ENCODE results near the gene SLC35B2. TPM values are rescaled to one million over a fixed set of nuclear protein-coding genes. Genes with fewer than 3 reads are reported as not detected.
A peak's percentile ranks its signal among the peaks of the same experiment; 100 is the strongest.

Gene SLC35B2
- total and polyA plus RNA-seq, 10 of the 15 experiments (the other 5 are each of a cell fraction or from before 2014, with no cell fraction given): 11.3 to 45.4 (median 33.8) TPM

GRCh38 chr6:44263354-44264100 lies 6.2 kb upstream of the SLC35B2 start (continued):
- TF ChIP-seq, protein P1, sequence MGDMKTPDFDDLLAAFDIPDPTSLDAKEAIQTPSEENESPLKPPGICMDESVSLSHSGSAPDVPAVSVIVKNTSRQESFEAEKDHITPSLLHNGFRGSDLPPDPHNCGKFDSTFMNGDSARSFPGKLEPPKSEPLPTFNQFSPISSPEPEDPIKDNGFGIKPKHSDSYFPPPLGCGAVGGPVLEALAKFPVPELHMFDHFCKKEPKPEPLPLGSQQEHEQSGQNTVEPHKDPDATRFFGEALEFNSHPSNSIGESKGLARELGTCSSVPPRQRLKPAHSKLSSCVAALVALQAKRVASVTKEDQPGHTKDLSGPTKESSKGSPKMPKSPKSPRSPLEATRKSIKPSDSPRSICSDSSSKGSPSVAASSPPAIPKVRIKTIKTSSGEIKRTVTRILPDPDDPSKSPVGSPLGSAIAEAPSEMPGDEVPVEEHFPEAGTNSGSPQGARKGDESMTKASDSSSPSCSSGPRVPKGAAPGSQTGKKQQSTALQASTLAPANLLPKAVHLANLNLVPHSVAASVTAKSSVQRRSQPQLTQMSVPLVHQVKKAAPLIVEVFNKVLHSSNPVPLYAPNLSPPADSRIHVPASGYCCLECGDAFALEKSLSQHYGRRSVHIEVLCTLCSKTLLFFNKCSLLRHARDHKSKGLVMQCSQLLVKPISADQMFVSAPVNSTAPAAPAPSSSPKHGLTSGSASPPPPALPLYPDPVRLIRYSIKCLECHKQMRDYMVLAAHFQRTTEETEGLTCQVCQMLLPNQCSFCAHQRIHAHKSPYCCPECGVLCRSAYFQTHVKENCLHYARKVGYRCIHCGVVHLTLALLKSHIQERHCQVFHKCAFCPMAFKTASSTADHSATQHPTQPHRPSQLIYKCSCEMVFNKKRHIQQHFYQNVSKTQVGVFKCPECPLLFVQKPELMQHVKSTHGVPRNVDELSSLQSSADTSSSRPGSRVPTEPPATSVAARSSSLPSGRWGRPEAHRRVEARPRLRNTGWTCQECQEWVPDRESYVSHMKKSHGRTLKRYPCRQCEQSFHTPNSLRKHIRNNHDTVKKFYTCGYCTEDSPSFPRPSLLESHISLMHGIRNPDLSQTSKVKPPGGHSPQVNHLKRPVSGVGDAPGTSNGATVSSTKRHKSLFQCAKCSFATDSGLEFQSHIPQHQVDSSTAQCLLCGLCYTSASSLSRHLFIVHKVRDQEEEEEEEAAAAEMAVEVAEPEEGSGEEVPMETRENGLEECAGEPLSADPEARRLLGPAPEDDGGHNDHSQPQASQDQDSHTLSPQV (IDR thresholded peaks at IDR 0.05): no peak
- no peak for TF ChIP-seq CUX1 (IDR thresholded peaks at IDR 0.05; ENCODE audit: insufficient replicate concordance, low read depth, low read length)
- TF ChIP-seq PML (IDR thresholded peaks at IDR 0.05; ENCODE audit: low read length): no peak
- TF ChIP-seq NR2C1 (IDR thresholded peaks at IDR 0.05): no peak; the same call in 1 of the 2 replicates
- TF ChIP-seq, protein P2, sequence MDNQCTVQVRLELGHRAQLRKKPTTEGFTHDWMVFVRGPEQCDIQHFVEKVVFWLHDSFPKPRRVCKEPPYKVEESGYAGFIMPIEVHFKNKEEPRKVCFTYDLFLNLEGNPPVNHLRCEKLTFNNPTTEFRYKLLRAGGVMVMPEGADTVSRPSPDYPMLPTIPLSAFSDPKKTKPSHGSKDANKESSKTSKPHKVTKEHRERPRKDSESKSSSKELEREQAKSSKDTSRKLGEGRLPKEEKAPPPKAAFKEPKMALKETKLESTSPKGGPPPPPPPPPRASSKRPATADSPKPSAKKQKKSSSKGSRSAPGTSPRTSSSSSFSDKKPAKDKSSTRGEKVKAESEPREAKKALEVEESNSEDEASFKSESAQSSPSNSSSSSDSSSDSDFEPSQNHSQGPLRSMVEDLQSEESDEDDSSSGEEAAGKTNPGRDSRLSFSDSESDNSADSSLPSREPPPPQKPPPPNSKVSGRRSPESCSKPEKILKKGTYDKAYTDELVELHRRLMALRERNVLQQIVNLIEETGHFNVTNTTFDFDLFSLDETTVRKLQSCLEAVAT (IDR thresholded peaks at IDR 0.05): peak; percentile 84; the same call in 1 of the 2 replicates
- no peak for TF ChIP-seq ZNF207 (IDR thresholded peaks at IDR 0.05; ENCODE audit: borderline replicate concordance)
- TF ChIP-seq CHD4 (IDR thresholded peaks at IDR 0.05): no peak
- no peak for TF ChIP-seq YBX1 (IDR thresholded peaks at IDR 0.05)
- TF ChIP-seq HDGF (IDR thresholded peaks at IDR 0.05): peak; percentile 12
- no peak for TF ChIP-seq ZNF274 (IDR thresholded peaks at IDR 0.05; ENCODE audit: insufficient read depth, insufficient read length)
- TF ChIP-seq FOXM1 (IDR thresholded peaks at IDR 0.05; ENCODE audit: low read depth, low read length): no peak
- TF ChIP-seq ZBTB40 (IDR thresholded peaks at IDR 0.05; ENCODE audit: borderline replicate concordance): no peak
- TF ChIP-seq, protein P3, sequence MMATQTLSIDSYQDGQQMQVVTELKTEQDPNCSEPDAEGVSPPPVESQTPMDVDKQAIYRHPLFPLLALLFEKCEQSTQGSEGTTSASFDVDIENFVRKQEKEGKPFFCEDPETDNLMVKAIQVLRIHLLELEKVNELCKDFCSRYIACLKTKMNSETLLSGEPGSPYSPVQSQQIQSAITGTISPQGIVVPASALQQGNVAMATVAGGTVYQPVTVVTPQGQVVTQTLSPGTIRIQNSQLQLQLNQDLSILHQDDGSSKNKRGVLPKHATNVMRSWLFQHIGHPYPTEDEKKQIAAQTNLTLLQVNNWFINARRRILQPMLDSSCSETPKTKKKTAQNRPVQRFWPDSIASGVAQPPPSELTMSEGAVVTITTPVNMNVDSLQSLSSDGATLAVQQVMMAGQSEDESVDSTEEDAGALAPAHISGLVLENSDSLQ (IDR thresholded peaks at IDR 0.05): peak; percentile 53; the same call in 1 of the 2 replicates

Data from GM12878 (cell line).